ENCODE measurements around the gene LRBA.

The LRBA gene

DNA sequence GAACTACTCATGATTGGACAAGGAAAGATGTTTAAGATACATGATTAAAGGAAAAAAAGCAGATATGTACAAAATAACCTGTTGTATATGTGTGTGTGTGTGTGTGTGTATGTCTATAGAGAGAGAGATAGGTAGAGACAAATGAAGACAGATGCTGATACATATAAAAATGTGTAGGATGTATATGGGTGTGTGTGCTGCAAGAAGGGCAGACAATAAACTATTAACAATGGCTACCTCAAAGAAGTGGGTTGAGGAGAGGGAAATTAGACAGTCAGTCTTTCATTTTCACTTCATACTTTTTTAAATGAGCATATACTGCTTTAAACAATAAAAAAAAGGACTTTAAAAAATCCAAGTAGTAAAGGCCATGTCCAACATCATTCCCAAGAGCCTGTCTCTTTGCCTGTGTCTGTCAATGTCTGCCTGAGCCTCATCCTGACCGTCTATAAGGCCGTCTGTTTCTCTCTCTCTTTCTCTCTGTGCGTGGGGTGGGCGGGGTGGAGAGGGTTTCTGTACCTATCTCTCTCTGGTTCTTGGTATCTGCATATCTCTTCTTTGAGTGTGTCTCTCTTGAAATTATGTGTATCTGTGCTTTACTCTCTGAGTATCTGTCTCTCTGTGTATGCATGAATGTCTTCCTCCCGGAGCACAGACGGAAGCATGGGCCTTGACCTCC is 62.8 kb downstream of the LRBA start:
- no peak for TF ChIP-seq CTCF (IDR thresholded peaks at IDR 0.05; ENCODE audit: insufficient read depth, low read depth, low read length, missing control alignments)
- DNase-seq (ENCODE audit: low read depth), result no peak
- H3K4me3 ChIP-seq (ENCODE audit: low read length), result no peak overlapping the region

DNA sequence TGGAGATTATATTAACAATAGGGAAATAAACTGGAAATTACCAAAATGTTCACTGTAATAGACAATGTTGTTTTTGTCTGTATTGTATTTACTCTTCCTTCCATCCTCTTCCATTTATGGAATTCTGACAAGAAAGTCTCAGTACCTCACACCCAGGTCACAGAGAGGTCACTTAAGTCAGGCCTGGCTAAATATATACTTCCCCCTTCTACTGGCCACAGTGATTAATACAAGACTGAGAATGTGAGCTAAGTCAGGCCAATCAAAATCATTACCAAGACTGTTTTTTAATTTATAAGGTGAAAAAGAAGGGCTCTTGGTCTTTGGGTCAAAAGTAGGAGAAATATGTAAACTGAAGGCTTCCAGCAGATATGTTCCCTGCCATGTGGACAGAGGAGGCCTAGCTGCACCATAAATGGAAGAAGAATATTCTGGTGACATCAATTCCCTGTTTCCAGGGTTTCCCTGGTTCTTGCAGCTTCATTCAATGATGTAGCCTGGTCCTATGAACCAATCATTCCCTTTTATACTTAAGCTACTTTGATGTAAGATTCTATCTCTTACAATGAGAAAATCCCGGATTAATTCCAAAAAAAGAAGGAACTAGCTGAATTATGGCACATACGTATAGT is 64.3 kb downstream of the LRBA start:
- no peak for DNase-seq (ENCODE audit: low read depth)
- TF ChIP-seq CTCF (IDR thresholded peaks at IDR 0.05; ENCODE audit: insufficient read depth, low read depth, low read length, missing control alignments), result no peak
- H3K4me3 ChIP-seq (ENCODE audit: low read length), result no peak overlapping the region

DNA sequence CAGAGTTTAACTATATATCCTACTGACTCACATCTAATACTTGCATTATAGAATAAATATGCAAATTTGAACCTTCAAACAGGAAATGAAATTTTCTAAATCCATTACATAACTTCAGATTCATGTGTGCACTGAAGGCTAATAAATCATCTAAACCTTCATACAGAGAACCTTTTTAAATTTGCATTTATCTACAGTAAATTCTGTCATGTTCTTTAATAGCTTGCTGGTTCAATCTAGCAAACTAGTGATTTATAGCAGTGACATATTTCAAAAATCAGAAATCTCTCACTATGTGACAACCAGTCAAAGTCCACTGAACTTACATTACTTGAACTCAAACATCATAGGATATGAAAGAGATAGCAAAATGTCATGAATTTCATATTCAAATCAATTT is 65.1 kb downstream of the LRBA start:
- DNase-seq (ENCODE audit: low read depth), result no peak
- no peak overlapping the region for H3K4me3 ChIP-seq (ENCODE audit: low read length)
- no peak for TF ChIP-seq CTCF (IDR thresholded peaks at IDR 0.05; ENCODE audit: insufficient read depth, low read depth, low read length, missing control alignments)

DNA sequence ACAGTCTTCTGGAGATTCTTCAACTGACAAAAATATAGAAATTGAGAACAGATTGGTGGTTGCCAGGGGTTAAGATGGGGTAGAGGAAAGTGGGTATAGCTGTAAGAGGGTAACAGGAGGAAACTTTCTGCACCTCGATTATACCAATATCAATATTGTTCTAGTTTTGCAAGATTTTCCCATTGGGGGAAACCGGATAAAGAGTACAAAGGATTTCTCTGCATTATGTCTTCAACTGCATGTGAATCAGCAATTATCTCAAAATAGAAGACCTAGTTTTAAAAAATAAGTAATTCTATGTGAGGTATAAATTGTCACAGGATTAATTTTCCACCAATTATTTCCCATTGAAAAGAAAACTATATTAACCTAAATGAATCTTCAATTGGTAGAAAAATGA is 65.7 kb downstream of the LRBA start:
- no peak overlapping the region for H3K4me3 ChIP-seq (ENCODE audit: low read length)
- DNase-seq (ENCODE audit: low read depth), result no peak
- no peak for TF ChIP-seq CTCF (IDR thresholded peaks at IDR 0.05; ENCODE audit: insufficient read depth, low read depth, low read length, missing control alignments)

- TF ChIP-seq CTCF (IDR thresholded peaks at IDR 0.05; ENCODE audit: insufficient read depth, low read depth, low read length, missing control alignments), result no peak
- no peak overlapping the region for H3K4me3 ChIP-seq (ENCODE audit: low read length)
- DNase-seq (ENCODE audit: low read depth), result no peak
These were observed 66.4 kb downstream of the LRBA start for GRCh38 chr4:150948710-150949109.

GRCh38 chr4:150948074-150948473 is 67.0 kb downstream of the LRBA start:
- DNase-seq (ENCODE audit: low read depth), result no peak
- no peak overlapping the region for H3K4me3 ChIP-seq (ENCODE audit: low read length)
- TF ChIP-seq CTCF (IDR thresholded peaks at IDR 0.05; ENCODE audit: insufficient read depth, low read depth, low read length, missing control alignments), result no peak

DNA sequence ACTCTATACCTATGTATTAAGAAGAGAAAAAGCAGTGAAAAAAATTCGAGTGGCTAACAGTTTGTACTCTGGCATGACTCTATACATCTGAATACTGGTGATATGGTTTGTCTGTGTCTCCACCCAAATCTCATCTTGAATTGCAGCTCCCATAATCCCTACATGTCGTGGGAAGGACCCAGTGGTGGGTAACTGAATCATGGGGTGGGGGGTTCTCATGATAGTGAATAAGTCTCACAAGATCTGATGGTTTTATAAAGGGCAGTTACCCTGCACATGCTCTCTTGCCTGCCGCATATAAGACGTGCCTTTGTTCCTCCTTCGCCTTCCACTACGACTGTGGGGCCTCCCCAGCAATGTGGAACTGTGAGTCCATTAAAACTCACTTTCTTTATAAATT is 70.4 kb downstream of the LRBA start:
- no peak for TF ChIP-seq CTCF (IDR thresholded peaks at IDR 0.05; ENCODE audit: insufficient read depth, low read depth, low read length, missing control alignments)
- no peak overlapping the region for H3K4me3 ChIP-seq (ENCODE audit: low read length)
- DNase-seq (ENCODE audit: low read depth), result no peak
